GM21737 (cell line): ENCODE results near the gene SPCS1.
"Not testable (repeated sequence)": the region's sequence is repeated elsewhere in the genome, so short reads cannot be mapped to it uniquely, and the experiment has no call there.

Experiments used
- ATAC-seq: cut with Tn5 transposase; IDR thresholded peaks from one replicate; pipeline ENCODE4 v1.9.1; 2021; ENCODE audit warnings: mild to moderate bottlenecking, moderate library complexity; ENCODE audit not compliant: unreplicated experiment

The SPCS1 gene

DNA sequence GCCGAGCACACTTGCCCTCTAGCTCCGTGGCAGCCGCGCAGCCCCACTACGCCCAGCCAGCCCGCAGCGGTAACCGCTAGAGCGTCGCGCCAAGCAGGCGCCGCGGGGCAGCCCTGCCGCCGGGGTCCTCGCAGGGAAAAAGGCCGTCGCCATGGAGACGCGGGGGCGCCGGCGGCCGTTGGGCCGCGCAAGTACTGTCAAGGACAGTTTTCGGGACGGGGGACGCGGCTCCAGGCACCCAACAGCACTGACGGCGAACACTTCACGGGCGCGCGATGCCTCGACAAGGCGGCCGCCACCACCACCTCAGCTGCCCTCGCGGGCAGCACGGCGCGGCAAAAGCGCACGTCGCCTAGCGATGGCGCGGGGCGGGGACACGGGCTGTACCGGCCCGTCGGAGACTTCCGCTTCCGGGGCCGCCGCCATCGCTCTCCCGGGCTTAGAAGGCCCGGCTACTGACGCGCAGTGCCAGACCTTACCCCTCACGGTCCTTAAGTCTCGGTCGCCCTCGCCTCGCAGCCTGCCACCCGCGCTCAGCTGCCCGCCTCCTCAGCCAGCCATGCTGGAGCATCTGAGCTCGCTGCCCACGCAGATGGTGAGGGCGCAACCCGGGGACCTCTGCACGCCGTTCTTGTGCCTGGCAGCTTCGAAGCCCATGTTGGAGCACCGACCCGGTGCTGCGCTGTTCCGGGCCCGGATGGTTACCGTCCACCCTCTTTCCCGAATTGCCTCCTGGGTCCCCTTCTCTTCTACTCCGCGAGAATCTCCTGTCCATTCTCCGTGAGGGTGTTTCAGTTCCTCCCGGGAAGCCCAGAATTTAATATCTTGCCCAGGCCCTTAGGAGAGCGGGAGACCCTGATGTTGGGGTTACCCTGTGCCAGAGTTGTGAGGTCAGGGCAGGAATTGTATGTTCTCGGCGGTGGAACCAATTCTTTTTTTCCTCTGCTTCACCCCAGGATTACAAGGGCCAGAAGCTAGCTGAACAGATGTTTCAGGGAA is at the start of gene SPCS1, which contains the start of gene GLT8D1:
SPCS1 (plus strand) TSS at position 419 of the 999 bp plus-strand sequence; CDS start at position 560, 141 bp downstream.
GLT8D1 (minus strand) TSS at position 104 of the 999 bp plus-strand sequence. CDS start 5,331 bp downstream, outside the sequence.
- ATAC-seq: peak; percentile 79

DNA sequence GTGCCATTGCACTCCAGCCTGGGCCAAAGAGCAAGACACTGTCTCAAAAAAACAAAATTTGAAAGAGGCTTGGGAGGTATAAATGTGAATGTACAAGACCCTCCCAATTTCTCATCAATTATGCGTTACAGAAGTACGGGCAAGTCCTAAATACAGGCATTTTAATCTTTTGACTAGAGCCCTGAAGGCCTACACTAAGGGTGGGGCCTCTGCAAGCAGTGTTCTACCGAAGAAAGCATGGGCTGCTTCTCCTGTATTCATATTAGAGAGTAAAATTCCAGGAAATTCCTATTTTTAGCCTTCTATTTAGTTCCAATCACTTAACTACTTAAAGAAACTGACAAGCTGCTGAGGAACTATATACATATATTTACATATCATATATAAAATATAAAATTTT is 45.9 kb upstream of the SPCS1 start:
- no peak for ATAC-seq

DNA sequence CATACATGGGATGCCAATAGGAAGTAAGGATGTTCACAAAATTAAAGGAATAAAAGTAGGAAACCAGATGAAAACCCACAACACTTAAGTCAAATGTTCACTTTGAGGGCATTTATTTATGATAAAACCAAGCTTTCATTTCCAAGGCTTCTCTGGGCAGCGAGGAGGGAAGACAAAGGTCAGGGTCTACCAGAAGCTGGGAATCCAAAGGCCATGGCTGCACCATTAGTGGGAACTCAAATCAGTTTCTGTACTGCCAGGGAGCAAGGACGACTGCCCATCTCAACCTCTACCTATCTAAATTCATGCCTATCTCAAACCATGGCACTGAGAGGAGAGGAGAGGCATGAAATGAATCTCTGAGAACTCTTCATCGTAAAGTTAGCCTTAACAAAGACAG is 42.8 kb upstream of the SPCS1 start:
- no peak for ATAC-seq

DNA sequence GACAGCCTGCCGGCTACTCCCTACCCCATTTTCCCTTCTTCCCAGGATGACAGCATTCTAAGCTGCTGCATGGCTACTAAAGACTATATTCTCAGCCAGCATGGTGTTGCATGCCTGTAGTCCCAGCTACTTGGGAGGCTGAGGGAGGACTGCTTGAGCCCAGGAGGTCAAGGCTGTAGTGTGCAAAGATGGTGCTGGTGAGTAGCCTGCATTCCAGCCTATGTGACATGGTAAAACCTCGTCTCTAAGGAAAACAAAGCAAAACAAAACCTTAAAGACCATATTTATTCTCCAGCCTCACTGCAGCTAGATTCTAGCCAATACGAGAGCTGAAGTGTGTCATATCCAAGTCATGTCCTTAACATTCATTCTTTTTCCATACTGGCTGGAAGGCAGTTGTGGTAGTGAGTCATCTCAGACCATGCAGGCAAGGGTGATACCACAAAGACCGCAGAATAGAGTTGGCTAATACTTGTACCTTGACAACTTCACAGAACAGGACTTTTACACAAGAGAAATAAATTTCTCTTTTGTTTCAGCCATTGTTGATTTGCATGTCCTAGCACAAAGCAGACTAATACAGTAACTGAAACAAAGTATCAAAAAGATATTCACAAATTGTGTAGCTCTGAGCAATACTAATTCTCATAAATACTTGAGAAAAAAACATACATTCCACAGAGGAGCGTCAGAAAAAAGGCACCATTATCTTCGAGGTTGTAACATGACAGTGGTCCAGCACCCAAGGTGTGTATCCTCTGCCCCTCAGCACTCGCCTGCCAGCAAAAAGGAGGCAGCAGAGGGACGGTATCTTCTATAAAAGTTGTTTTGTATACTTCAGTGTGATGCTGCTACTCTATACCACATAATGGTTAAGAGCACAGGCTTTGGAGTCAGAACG is 35.0 kb upstream of the SPCS1 start:
- no peak for ATAC-seq

DNA sequence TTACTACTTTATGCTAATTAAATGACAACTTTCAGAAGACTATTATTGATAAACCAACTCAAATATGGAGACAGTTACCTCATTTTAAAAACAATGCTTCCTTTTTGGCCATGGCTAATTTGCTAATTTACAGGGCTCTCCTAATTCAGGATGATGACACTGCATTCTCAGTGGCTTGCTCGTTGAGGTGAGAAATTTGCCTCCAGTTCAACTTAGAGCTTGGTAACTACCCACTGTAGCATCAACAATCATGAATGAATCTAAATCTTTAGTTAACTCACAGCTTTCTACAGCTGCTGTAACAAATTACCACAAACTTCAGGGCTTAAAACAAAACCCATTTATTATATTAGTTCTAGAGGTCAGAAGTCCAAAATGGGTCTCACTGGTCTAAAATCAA is 34.2 kb upstream of the SPCS1 start:
- ATAC-seq: no peak

DNA sequence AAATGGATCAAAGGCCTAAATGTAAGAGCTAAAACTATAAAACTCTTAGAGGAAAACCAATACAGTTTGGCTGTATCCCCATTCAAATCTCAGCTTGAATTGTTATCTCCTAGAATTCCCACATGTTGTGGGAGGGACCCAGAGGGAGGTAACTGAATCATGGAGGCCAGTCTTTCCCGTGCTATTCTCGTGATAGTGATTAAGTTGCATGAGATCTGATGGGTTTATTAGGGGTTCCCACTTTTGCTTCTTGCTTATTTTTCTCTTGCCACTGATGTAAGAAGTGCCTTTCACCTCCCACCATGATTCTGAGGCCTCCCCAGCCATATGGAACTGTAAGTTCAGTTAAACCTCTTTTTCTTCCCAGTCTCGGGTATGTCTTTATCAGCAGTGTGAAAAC is 29.7 kb upstream of the SPCS1 start:
- ATAC-seq: not testable (repeated sequence)

DNA sequence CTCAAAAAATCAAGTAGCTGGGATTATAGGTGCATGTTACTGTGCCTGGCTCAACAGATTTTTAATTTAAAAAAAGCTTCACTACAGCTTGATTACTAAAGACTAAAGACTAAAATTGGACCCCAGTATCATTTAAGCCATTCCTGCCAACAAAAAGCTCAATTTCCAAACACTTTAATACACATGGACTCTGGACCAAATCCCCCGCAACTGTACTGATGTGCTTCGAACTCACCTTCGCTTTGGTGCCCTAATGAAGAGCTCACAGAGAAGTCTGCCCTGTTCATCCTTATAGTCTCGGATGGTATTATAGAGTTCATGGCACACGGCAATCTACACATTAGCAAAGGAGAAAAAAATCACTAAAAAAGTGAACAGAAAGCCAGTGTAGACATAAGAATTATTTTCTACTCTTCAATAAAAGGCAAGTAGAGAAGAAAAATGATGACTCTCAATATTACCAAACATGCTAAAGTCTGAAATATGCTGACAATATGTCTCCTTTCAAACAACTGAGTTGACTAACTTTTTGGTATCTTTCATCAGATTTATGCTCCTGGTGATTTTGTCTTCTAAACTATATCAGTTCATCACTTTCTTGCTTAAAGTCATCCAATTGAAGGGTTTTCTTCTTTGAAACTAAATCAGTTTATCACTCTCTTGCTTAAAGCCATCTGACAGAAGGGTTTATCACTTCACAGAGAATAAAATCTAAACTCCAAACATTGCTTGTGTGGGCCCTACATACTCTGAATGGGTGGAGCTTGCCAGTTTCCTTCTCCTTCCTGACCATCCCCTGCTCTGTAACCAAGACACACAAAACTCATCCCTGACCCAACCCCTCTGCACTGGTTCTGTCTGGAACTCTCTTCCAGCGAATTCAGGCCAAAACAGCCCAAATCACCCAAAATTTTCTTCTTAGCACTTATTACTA is 27.4 kb upstream of the SPCS1 start:
- ATAC-seq: no peak

DNA sequence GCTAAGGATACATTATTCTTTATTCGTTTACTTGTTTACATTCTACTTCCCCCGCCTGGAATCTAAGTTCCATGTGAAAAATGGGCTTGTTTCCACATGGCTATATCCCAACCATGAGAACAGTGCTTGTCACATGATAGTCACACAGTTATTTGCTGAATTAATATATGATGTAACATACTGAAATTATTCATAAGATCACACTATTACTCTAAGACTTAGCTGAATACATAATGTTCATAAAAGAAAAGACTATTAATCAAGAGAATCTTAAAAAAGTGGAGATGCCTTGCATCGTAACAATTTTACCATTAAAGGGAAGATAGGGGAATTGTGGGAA is 26.7 kb upstream of the SPCS1 start:
- no peak for ATAC-seq

DNA sequence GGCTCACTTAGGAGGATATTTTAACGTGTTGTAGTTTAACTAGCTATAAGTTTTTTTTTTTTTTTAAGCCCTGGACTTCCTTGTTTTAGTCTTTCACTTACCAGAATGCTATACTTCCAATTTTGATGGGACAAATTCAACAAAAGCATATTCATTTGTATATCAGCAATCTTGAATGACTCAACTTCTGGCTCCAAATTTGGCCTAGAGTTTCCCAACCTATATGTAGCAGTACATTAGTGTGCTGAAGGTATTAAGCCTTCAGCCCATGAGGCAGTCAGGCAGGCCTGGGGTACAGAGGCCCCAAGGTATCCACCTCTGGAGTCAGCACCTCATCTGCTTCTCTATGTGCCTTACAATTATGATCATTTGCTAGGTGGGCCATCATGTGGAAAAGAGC is 26.1 kb upstream of the SPCS1 start:
- no peak for ATAC-seq

DNA sequence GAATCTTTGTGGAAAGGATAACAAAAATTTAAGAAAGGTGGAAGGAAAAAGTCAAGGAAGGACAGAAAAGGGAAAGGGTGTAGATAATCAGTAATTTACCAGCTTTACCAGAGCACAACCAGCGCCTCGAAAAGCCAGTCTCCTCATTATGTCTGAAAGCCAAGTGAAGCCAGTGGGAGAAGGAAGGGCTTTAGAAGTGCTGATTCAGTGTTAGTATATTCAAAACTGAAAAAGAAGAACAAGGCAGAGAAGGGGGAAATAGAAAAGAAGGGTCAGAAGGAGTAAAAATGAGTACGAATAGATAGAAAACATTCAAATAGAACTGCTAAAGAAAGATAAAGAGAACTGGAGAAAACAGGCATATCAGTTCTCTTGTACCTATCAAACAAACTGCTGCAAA is 24.3 kb upstream of the SPCS1 start:
- ATAC-seq: no peak

DNA sequence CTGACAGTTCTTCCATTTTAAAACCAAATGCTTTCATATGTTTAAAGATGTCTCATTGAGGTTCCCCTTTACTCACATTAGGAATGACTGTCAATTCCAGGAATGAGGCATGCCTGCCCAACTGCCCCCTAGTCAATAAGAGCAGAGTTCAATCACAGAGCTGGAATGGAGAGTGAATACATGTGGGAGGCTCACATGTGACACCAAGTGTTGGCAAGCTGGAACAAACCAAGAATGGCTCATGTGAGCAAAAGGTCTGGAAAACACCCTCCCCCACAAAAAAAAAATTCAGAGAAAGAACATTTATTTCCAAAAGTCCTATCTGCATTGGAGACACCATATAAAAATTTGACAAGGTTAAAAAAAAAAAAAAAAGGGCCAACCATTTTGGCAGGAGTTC is 23.9 kb upstream of the SPCS1 start:
- ATAC-seq: no peak

DNA sequence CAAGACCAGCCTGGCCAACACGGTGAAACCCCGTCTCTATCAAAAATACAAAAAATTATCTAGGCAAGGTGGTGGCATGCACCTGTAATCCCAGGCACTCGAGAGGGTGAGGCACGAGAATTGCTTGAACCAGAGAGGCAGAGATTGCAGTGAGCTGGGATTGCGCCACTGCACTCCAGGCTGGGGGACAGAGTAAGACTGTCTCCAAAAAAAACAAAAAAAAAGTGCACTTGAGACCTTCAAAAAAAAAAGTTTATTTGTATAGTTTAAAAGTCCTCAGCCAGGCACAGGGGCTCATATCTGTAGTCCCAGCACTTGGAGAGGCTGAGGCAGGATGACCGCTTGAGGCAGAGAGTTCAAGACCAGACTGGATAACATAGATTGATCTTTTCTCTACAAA is 22.3 kb upstream of the SPCS1 start:
- ATAC-seq: no peak

DNA sequence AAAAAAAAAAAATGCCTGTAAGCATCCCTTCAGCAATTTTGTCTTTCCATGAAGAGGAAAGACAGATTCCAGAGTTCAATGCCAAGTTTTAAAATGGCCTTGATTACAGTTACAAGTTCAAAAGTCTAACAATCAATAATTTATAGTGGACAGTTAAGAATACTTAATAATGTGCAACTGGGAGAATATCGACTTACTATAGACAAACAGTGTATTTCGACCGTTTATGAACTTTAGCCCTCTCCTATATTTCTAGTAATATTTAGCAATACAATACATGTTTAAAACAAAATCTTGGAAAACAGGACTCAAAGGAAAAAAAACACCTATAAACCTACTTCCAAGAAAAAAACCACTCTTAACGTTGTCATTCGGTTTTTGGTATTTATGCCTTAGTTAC is 21.7 kb upstream of the SPCS1 start:
- no peak for ATAC-seq

DNA sequence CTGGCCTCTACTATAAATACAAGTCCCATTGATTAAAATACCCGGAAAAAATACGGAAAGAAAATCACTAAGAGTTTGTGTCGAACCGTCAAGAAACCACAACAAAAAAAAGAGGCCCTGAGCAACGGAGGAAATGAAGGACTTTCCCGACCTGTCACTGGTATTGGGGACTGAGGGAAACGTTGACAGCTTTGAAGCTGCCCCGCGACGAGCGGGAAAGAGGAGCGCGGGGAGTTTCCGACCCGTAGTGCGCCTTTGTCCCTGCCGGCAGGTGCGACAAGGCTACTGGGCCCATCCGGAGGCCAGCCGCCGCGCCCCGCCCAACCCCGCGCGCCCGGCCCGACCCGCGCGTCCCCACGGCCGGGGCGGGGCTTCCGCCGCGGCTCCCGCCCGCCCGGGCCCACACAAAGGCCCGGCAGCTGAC is 20.6 kb upstream of the SPCS1 start:
- ATAC-seq: peak; percentile 83

DNA sequence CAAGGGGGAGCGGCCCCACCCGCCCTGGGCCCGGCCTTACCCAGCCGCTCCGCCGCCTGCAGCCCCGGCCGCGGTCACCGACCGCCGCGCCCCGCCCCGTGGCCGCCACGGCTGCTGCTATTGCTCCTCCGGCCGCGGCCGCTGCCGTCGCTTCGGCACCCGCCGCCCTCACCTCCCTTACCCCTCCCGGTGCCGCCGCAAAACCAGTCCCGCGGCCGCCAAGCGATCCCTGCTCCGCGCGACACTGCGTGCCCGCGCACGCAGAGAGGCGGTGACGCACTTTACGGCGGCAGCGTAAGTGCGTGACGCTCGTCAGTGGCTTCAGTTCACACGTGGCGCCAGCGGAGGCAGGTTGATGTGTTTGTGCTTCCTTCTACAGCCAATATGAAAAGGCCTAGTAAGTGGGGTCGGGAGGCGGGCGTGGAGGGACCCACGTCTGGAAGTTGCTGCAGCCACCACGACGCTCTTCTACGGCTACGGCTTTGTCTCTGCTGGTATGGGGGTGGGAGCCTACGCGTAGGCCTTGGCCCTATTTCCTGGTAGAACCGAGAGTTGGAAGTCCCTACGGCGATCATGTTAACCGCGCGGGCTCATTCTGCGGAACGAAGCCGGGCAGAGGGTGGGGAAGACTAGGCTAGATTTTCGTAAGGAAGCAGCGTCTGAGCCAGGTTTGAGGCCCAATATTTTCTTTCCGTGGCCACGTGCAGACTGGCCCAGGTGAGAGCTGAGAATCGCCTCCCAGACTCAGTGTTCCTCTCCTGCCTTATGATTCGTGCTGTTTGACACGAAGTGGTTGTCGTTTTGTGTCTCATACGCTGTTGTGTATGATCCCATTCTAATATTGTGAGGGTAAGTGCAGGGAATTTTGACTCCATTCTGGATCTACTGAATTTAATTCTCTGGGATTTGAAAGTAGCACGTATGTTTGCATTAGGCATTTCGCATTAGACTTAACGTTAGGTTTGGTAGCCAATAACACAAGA is 19.9 kb upstream of the SPCS1 start, which contains the start of the genes GNL3 and PBRM1:
GNL3 (plus strand) TSS at position 324 of the 983 bp plus-strand sequence; CDS start at position 385, 61 bp downstream.
PBRM1 (minus strand) TSS at position 205 of the 983 bp plus-strand sequence.
- peak; percentile 70 for ATAC-seq

DNA sequence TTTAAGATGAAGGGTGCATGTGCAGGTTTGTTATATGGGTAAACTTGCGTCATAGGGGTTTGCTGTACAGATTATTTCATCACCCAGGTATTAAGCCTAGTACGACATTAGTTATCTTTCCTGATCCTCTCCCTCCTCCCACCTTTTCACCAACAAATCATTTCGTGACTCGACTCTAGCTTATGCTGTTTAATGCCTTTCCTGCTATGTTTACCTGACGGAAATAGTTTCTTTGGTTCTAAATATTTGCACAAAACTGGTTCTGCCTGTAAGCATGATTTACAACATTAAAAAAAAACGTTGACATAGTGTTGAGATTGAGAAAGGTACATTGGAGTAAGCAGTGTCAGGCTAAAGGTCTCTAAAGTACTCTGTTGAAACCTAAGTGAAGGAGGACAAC is 17.6 kb upstream of the SPCS1 start:
- no peak for ATAC-seq

DNA sequence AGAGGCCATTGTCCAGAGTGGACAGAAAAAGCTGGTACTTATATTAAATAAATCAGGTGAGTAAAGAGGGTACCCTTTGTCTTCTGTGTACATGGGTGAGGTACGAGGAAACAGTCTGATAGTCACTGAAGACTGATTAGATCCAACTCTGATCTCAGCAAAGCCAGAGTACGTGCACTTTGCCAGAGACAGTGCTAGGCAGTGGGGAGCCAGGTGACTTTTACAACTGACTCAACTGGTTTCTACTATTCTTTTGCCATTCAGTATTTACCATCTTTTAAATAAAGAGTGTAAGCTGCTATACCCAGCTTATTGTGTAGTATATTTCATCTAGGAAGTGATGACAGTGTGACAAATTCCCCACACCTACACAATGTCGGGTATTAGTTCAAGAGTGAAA is 16.8 kb upstream of the SPCS1 start:
- ATAC-seq: no peak

DNA sequence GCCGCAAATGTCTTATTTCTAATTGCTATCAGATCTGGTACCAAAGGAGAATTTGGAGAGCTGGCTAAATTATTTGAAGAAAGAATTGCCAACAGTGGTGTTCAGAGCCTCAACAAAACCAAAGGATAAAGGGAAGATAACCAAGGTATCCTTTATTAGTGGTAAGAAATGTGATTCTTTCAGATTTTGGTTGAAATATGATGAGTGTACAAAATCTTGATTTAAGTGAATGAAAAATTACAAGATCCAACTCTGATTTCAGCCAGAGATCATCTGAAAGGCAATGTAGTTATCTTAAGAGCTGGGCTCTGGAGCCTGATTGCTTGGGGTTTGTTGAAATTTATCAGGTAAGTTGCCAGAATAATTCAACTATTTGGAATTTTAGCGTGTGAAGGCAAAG is 15.3 kb upstream of the SPCS1 start:
- no peak for ATAC-seq

DNA sequence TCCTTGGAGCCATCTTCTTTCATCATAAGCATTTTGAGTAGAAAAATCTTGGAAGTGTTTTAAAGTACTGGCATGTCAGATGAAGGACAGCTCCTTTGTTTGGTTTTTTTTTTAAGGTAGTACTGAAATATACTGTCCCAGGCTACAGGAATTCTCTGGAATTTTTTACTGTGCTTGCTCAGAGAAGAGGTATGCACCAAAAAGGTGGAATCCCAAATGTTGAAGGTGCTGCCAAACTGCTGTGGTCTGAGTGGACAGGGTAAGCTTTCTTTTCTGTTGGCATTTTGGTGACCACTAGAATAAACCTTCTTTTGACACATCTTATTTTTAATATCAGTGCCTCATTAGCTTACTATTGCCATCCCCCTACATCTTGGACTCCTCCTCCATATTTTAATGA is 12.8 kb upstream of the SPCS1 start:
- ATAC-seq: no peak
